Measurements from ENCODE around the gene CTCF. TPM values are rescaled to one million over a fixed set of nuclear protein-coding genes. Genes with fewer than 3 reads are reported as not detected.
A peak's percentile ranks its signal among the peaks of the same experiment; 100 is the strongest.

Gene CTCF
- total RNA-seq, 4 donors from 2014 or later: 36.2 to 50.1 (median 46.9) TPM

GRCh38 chr16:67674851-67675578 lies 112.7 kb downstream of the CTCF start:
- H3K27ac ChIP-seq: peak overlapping the region; percentile 25
- H3K27me3 ChIP-seq: no peaks in the 10 kb centered on the region
- H3K4me3 ChIP-seq: no peak overlapping the region
- peaks cover 7% of the 10 kb centered on the region for H3K36me3 ChIP-seq
- DNase-seq (ENCODE audit: low spot score in 2 of 2): no peak
- 96% methylated on average over 5 of the region's 28 CpGs for WGBS
- H3K9me3 ChIP-seq: no peaks in the 10 kb centered on the region
- no peak for TF ChIP-seq POLR2A (IDR thresholded peaks at IDR 0.05)
- TF ChIP-seq CTCF (IDR thresholded peaks at IDR 0.05): no peak
- TF ChIP-seq POLR2AphosphoS5 (IDR thresholded peaks at IDR 0.05): no peak
- no peak for TF ChIP-seq EP300 (IDR thresholded peaks at IDR 0.05)
- H3K4me1 ChIP-seq: peaks cover 48% of the 10 kb centered on the region

GRCh38 chr16:67675579-67675935 lies 113.2 kb downstream of the CTCF start:
- peaks cover 48% of the 10 kb centered on the region for H3K4me1 ChIP-seq
- 96% methylated on average over 12 of the region's 17 CpGs for WGBS

GRCh38 chr16:67675999-67676398 lies 113.7 kb downstream of the CTCF start:
- Histone ChIP-seq H3K9me3 (no peaks in the 10 kb centered on the region), H3K4me1 (peaks cover 48% of the 10 kb centered on the region), H3K4me3 (no peak overlapping the region), H3K36me3 (peaks cover 10% of the 10 kb centered on the region), H3K27me3 (no peaks in the 10 kb centered on the region), H3K27ac (no peak overlapping the region)
- 98% methylated on average over 7 of the region's 7 CpGs for WGBS
- DNase-seq (ENCODE audit: low spot score in 2 of 2): no peak
- TF ChIP-seq CTCF (IDR thresholded peaks at IDR 0.05): no peak
- no peak for TF ChIP-seq EP300 (IDR thresholded peaks at IDR 0.05)
- TF ChIP-seq POLR2AphosphoS5 (IDR thresholded peaks at IDR 0.05): no peak
- no peak for TF ChIP-seq POLR2A (IDR thresholded peaks at IDR 0.05)

More at GRCh38 chr16:67675579-67675935, 113.2 kb downstream of the CTCF start:
- Histone ChIP-seq H3K36me3 (peaks cover 7% of the 10 kb centered on the region), H3K27ac (no peak overlapping the region), H3K27me3 (no peaks in the 10 kb centered on the region), H3K9me3 (no peaks in the 10 kb centered on the region), H3K4me3 (no peak overlapping the region)
- no peak for TF ChIP-seq EP300 (IDR thresholded peaks at IDR 0.05)
- no peak for TF ChIP-seq POLR2AphosphoS5 (IDR thresholded peaks at IDR 0.05)
- no peak for TF ChIP-seq POLR2A (IDR thresholded peaks at IDR 0.05)
- TF ChIP-seq CTCF (IDR thresholded peaks at IDR 0.05): no peak
- DNase-seq (ENCODE audit: low spot score in 2 of 2): no peak

- WGBS: 46% methylated on average over 4 of the region's 4 CpGs
- H3K27me3 ChIP-seq: no peaks in the 10 kb centered on the region
- TF ChIP-seq POLR2AphosphoS5 (IDR thresholded peaks at IDR 0.05): no peak
- no peak for DNase-seq (ENCODE audit: low spot score in 2 of 2)
- H3K27ac ChIP-seq: no peak overlapping the region
- no peak overlapping the region for H3K4me3 ChIP-seq
- no peaks in the 10 kb centered on the region for H3K9me3 ChIP-seq
- H3K4me1 ChIP-seq: peaks cover 48% of the 10 kb centered on the region
- peaks cover 10% of the 10 kb centered on the region for H3K36me3 ChIP-seq
These were observed 114.2 kb downstream of the CTCF start for GRCh38 chr16:67676516-67676915.

GRCh38 chr16:67676939-67677338 lies 114.6 kb downstream of the CTCF start:
- H3K4me1 ChIP-seq: peaks cover 48% of the 10 kb centered on the region
- no peak overlapping the region for H3K4me3 ChIP-seq
- 71% methylated on average over 8 of the region's 8 CpGs for WGBS
- TF ChIP-seq CTCF (IDR thresholded peaks at IDR 0.05): no peak
- no peak for TF ChIP-seq POLR2A (IDR thresholded peaks at IDR 0.05)
- TF ChIP-seq EP300 (IDR thresholded peaks at IDR 0.05): no peak
- no peak for TF ChIP-seq POLR2AphosphoS5 (IDR thresholded peaks at IDR 0.05)
- no peak overlapping the region for H3K27ac ChIP-seq
- H3K9me3 ChIP-seq: no peaks in the 10 kb centered on the region
- DNase-seq (ENCODE audit: low spot score in 2 of 2): no peak
- no peaks in the 10 kb centered on the region for H3K27me3 ChIP-seq
- H3K36me3 ChIP-seq: peaks cover 10% of the 10 kb centered on the region

Measured in suprapubic skin (tissue), 4 donors.